GM20000 (cell line): Measurements from ENCODE around the gene PLIN3.
"Not testable (repeated sequence)": the region's sequence is repeated elsewhere in the genome, so short reads cannot be mapped to it uniquely, and the experiment has no call there.

Source experiments
- DNase-seq: peaks from one replicate; pipeline ENCODE4 v3.0.0; 2012; ENCODE audit warnings: low spot score
- CTCF ChIP-seq: IDR thresholded peaks from 2 replicates; pipeline ENCODE4 v1.5.1; 2012; ENCODE audit warnings: mild to moderate bottlenecking, control low read depth; ENCODE audit errors: extremely low read depth, missing control alignments

Gene PLIN3

GRCh38 chr19:4806384-4806783, 61.1 kb downstream of the PLIN3 start:
- DNase-seq: no peak
- TF ChIP-seq CTCF: no peak

- DNase-seq: not testable (repeated sequence)
Measured at GRCh38 chr19:4805140-4805539, 62.3 kb downstream of the PLIN3 start.

- peak; percentile 91 for TF ChIP-seq CTCF
- DNase-seq: peak; percentile 81
Measured at GRCh38 chr19:4803736-4804695, 63.5 kb downstream of the PLIN3 start.

GRCh38 chr19:4802711-4803110, 64.8 kb downstream of the PLIN3 start:
- no peak for TF ChIP-seq CTCF

GRCh38 chr19:4801085-4801619, 66.3 kb downstream of the PLIN3 start:
- TF ChIP-seq CTCF: no peak
- no peak for DNase-seq

More at GRCh38 chr19:4802711-4803110, 64.8 kb downstream of the PLIN3 start:
- DNase-seq: no peak

GRCh38 chr19:4800591-4801081, 66.8 kb downstream of the PLIN3 start:
- TF ChIP-seq CTCF: no peak
- DNase-seq: no peak

GRCh38 chr19:4795400-4795799, 72.1 kb downstream of the PLIN3 start:
- no peak for DNase-seq
- no peak for TF ChIP-seq CTCF
